Panc1 (cell line): Measurements from ENCODE around the gene ZNRF3. TPM values are rescaled to one million over a fixed set of nuclear protein-coding genes. Genes with fewer than 3 reads are reported as not detected.

Experiments
- ATAC-seq: fragments of 200-7000 bp; cut with Tn5 transposase; 2 replicates; pipeline ENCODE4 v1.9.1; 2020; ENCODE audit warnings: mild to moderate bottlenecking, moderate library complexity
- BruUV-seq: library from RNA; stranded (reverse); fragments of 400-500 nt; replicated peaks from 2 replicates; lab custom pipeline; 2021; lab: Mats Ljungman, UMichigan
- CTCF ChIA-PET: fragments of 300-600 bp; sonication (Branson Sonifier 250); formaldehyde crosslinking; loops from one replicate; lab custom pipeline; 2022; ENCODE audit warnings: antibody characterized with exemption; lab: Charles Lee
- POLR2A ChIA-PET: fragments of 300-600 bp; sonication (Branson Sonifier 250); formaldehyde crosslinking; loops from one replicate; lab custom pipeline; 2022; ENCODE audit warnings: antibody characterized with exemption; lab: Charles Lee
- DNase-seq: peaks from one replicate; pipeline ENCODE4 v3.0.0-alpha.2; 2010; ENCODE audit warnings: low read depth, low spot score
- H3K27ac ChIP-seq: 2 replicates; pipeline ENCODE4 v1.5.1; 2011; ENCODE audit warnings: mild to moderate bottlenecking, low read length, inconsistent platforms
- H3K27me3 ChIP-seq: fragments of 200-500 bp; sonication (Bioruptor generic); 2 replicates; pipeline ENCODE4 v1.6.0; 2014; ENCODE audit warnings: low read length, inconsistent platforms; ENCODE audit not compliant: control insufficient read depth, insufficient read depth
- H3K36me3 ChIP-seq: fragments of 200-500 bp; sonication (Bioruptor generic); 2 replicates; pipeline ENCODE4 v1.5.1; 2014; ENCODE audit warnings: inconsistent platforms, mild to moderate bottlenecking, low read length, moderate library complexity; ENCODE audit not compliant: control insufficient read depth, insufficient read depth
- H3K4me1 ChIP-seq: 2 replicates; pipeline ENCODE4 v1.5.1; 2011; ENCODE audit warnings: inconsistent platforms, mild to moderate bottlenecking, low read length, moderate library complexity; ENCODE audit not compliant: control insufficient read depth, insufficient read depth
- H3K4me3 ChIP-seq, 2 experiments: 2 replicates each; pipeline ENCODE4 v1.5.1; 2011 to 2012; ENCODE audit warnings: low read depth in 2 of 2, low read length in 2 of 2, mild to moderate bottlenecking in 2 of 2, inconsistent platforms in 1 of 2, moderate library complexity in 1 of 2
- H3K9me3 ChIP-seq: fragments of 200-500 bp; sonication (Bioruptor generic); 2 replicates; pipeline ENCODE4 v1.5.1; 2014; ENCODE audit warnings: low read depth, mild to moderate bottlenecking, inconsistent platforms, low read length, moderate library complexity; ENCODE audit not compliant: control insufficient read depth, insufficient read depth
- CTCF ChIP-seq: fragments of 450-650 bp; IDR thresholded peaks from 2 replicates; pipeline ENCODE4 v1.5.1; 2017; ENCODE audit warnings: mild to moderate bottlenecking
- POLR2AphosphoS5 ChIP-seq: IDR thresholded peaks from 2 replicates; pipeline ENCODE4 v1.6.1; 2012; ENCODE audit warnings: mild to moderate bottlenecking, low read depth, low read length, moderate library complexity
- REST ChIP-seq, 2 experiments: IDR thresholded peaks; 2 replicates each; pipeline ENCODE4 v1.6.1; 2011 to 2012; ENCODE audit warnings: low read depth in 2 of 2, control low read depth in 1 of 2, low read length in 1 of 2, mild to moderate bottlenecking in 1 of 2, moderate library complexity in 1 of 2; ENCODE audit not compliant: insufficient read depth in 1 of 2
- SIN3A ChIP-seq: IDR thresholded peaks from 2 replicates; pipeline ENCODE4 v1.6.1; 2012; ENCODE audit warnings: low read depth, mild to moderate bottlenecking, low read length, moderate library complexity, borderline replicate concordance; ENCODE audit not compliant: insufficient read depth
- TCF7L2 ChIP-seq: IDR thresholded peaks from 2 replicates; pipeline ENCODE4 v1.6.1; 2011; ENCODE audit warnings: mild to moderate bottlenecking, low read depth, low read length, inconsistent platforms
- in situ Hi-C: cut with HindIII; loops from 2 replicates; pipeline ENCODE4 v1.10.0; 2016; ENCODE audit warnings: low sequenced_read_pairs, low pct_unique_long_range_greater_than_20kb
- intact Hi-C: fragments of 100-400 bp; cut with micrococcal nuclease; formaldehyde crosslinking; loops from one replicate; pipeline ENCODE4 v1.10.0; 2022; ENCODE audit not compliant: unreplicated experiment
- total RNA-seq: library from RNA; stranded (reverse); gene quantifications from one replicate; pipeline ENCODE4 v1.2.1, GENCODE V29; 2021; ENCODE audit not compliant: unreplicated experiment

ZNRF3 gene
- total RNA-seq, 1 experiment from 2014 or later, result 7.3 TPM

- ChIA-PET POLR2A (no interaction called here), CTCF (no interaction called here)
- Histone ChIP-seq H3K9me3 (no peaks in the 10 kb centered on the region), H3K27ac (no peak overlapping the region), H3K4me1 (no peaks in the 10 kb centered on the region), H3K27me3 (no peaks in the 10 kb centered on the region), H3K4me3 (no peak overlapping the region), H3K36me3 (no peaks in the 10 kb centered on the region)
- in situ Hi-C loops, result no loop called here
- BruUV-seq, result no TSS peak
- ATAC-seq (no peak), DNase-seq (no peak)
- intact Hi-C loops, result no loop called here
- no peak for TF ChIP-seq REST (IDR thresholded peaks at IDR 0.05; ENCODE audit: insufficient read depth in 1 of 2, low read depth in 2 of 2, low read length in 1 of 2)
- no peak for TF ChIP-seq SIN3A
- no peak for TF ChIP-seq TCF7L2
- no peak for TF ChIP-seq CTCF
- TF ChIP-seq POLR2AphosphoS5, result no peak
These were observed 116.7 kb downstream of the ZNRF3 start for GRCh38 chr22:28999919-29000556.

- CTCF ChIA-PET, result no interaction called here
- Histone ChIP-seq H3K4me1 (no peaks in the 10 kb centered on the region), H3K27ac (no peak overlapping the region), H3K36me3 (no peaks in the 10 kb centered on the region), H3K4me3 (no peak overlapping the region), H3K27me3 (no peaks in the 10 kb centered on the region), H3K9me3 (no peaks in the 10 kb centered on the region)
- in situ Hi-C loops, result no loop called here
- TF ChIP-seq POLR2AphosphoS5, result no peak
- TF ChIP-seq CTCF, result no peak
- TF ChIP-seq TCF7L2, result no peak
- TF ChIP-seq SIN3A, result no peak
- TF ChIP-seq REST (IDR thresholded peaks at IDR 0.05; ENCODE audit: insufficient read depth in 1 of 2, low read depth in 2 of 2, low read length in 1 of 2), result no peak
- DNase-seq (no peak), ATAC-seq (no peak)
- intact Hi-C loops, result no loop called here
- POLR2A ChIA-PET, result no interaction called here
- no TSS peak for BruUV-seq
These were observed 117.3 kb downstream of the ZNRF3 start for GRCh38 chr22:29000641-29001040.
